Psoas muscle (tissue), 8 donors: ENCODE data around the gene PLG. TPM values are rescaled to one million over a fixed set of nuclear protein-coding genes. Genes with fewer than 3 reads are reported as not detected.
A peak's percentile ranks its signal among the peaks of the same experiment; 100 is the strongest.

Source experiments
- ATAC-seq, 4 donors: fragments of 200-7000 bp; cut with Tn5 transposase; one replicate each; pipeline ENCODE4 v1.9.1; 2020; ENCODE audit warnings: moderate library complexity in 3 of 4, mild to moderate bottlenecking in 2 of 4
- DNase-seq, 2 donors: peaks; one replicate each; pipeline ENCODE4 v3.0.0-alpha.2; 2020
- H3K27ac ChIP-seq: fragments of 200-600 bp; one replicate; pipeline ENCODE4 v1.8.0; 2022
- H3K27me3 ChIP-seq, 3 donors: fragments of 200-600 bp in 1 of 3; one replicate each; pipeline versions ENCODE4 v1.6.1 to v1.8.0; 2013 to 2022; ENCODE audit warnings: low read length in 2 of 3, mild to moderate bottlenecking in 2 of 3, moderate library complexity in 1 of 3; ENCODE audit not compliant: insufficient read depth in 3 of 3
- H3K36me3 ChIP-seq, 2 donors: fragments of 200-600 bp in 1 of 2; one replicate each; pipeline versions ENCODE4 v1.6.1 to v1.8.0; 2013 to 2022; ENCODE audit warnings: low read depth in 1 of 2, mild to moderate bottlenecking in 1 of 2, moderate library complexity in 1 of 2; ENCODE audit not compliant: insufficient read depth in 1 of 2
- H3K4me1 ChIP-seq: fragments of 200-600 bp; one replicate; pipeline ENCODE4 v1.8.0; 2022
- H3K4me3 ChIP-seq: fragments of 200-600 bp; one replicate; pipeline ENCODE4 v1.8.0; 2022; ENCODE audit warnings: mild to moderate bottlenecking
- H3K9me3 ChIP-seq: fragments of 200-600 bp; one replicate; pipeline ENCODE4 v1.8.0; 2022
- whole genome bisulfite sequencing, 3 donors: extraction: QIAGEN DNeasy Blood & Tissue Kit; methylation state at CpG; one replicate each; pipeline versions ENCODE4 v1.1.6 to v1.1.7; 2013; 5-methylcytosine and 5-hydroxymethylcytosine counted together
- intact Hi-C, 2 donors: fragments of 100-400 bp; cut with DNase I; formaldehyde crosslinking; loops; one replicate each; pipeline versions ENCODE4 v1.11.0 to v1.14.2; 2022
- polyA plus RNA-seq, 3 donors: library from polyadenylated mRNA; stranded (reverse); fragments of 200-250 nt; gene quantifications; one replicate each; pipeline ENCODE4 v1.2.3, GENCODE V29; 2013
- total RNA-seq, 4 donors: library from RNA; stranded (reverse); fragmentation: NEBNext Ultra II Directional in 2 of 4; extraction: Animal tissue kit (Norgen Biotek cat#: 25700) in 2 of 4; gene quantifications; one replicate each; pipeline versions ENCODE4 v1.2.1 to v1.2.4, GENCODE V29; 2021 to 2023
- TF ChIP-seq, protein P1 (sequence below): fragments of 200-600 bp; IDR thresholded peaks from one replicate; pipeline ENCODE4 v1.8.0; 2022; ENCODE audit warnings: antibody characterized with exemption
- donor health status: healthy with polysubstance abuse.
- donor health status: DM: no; HTN: no; CAD: no; lungs with moderate emphysema.
- donor health status: Bipolar disorder and iron deficiency.
- donor health status: healthy.
- donor health status: DM: yes; HTN: yes; CAD: no.
- donor health status: DM: no; HTN: no; CAD: no.
- donor health status: DM: no; HTN: no; CAD: no.
- donor health status: DM: yes; HTN: yes; CAD: no.

The PLG gene
- total and polyA plus RNA-seq, 7 donors, result 0.20 to 0.64 TPM; not detected in 5

DNA sequence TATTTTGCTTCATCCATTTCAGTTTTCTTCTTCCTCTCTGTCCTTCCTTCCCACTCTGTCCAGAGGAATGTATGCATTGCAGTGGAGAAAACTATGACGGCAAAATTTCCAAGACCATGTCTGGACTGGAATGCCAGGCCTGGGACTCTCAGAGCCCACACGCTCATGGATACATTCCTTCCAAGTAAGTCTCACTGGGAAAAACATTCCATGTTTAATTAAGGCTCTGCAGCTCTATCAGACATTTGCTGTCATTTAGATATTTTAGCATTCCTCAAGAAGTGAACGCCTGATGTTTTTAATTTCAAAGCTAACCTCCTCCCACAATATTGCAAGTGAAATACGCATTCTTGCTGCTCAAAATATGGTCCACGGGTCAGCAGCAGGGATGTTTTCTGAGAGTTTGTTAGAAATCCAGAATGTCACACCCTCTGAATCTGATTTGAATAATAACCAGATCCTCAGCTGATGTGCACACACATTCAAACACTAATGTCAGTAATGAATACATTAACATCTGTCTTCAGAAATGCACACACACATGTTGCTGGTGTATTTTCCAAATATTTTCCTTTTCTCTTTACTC, 12.8 kb downstream of the PLG start:
- no peaks in the 10 kb centered on the region for H3K4me1 ChIP-seq
- WGBS, 3 donors, result 35 to 42% (median 36%) methylated on average over 5 of the region's 5 CpGs

DNA sequence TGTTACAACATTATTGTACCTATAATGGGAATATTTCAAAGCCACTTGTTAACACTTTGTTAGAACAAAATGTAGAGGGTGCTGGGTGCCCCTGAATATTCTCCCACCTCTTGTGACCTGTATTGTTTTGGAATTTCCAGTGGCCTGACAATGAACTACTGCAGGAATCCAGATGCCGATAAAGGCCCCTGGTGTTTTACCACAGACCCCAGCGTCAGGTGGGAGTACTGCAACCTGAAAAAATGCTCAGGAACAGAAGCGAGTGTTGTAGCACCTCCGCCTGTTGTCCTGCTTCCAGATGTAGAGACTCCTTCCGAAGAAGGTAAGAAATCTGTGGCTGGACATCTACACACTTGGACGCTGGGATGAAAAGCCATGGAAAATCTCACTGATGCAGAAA, 28.9 kb downstream of the PLG start:
- Histone ChIP-seq H3K27me3 (no peaks in the 10 kb centered on the region), H3K27ac (no peak overlapping the region), H3K9me3 (no peaks in the 10 kb centered on the region), H3K36me3 (no peaks in the 10 kb centered on the region), H3K4me3 (no peak overlapping the region), H3K4me1 (no peaks in the 10 kb centered on the region)
- no peak for DNase-seq
- no peak for ATAC-seq
- WGBS, 3 donors, result 59 to 61% (median 60%) methylated on average over 6 of the region's 6 CpGs
- intact Hi-C loops, result no loop called here
- TF ChIP-seq, protein P1, sequence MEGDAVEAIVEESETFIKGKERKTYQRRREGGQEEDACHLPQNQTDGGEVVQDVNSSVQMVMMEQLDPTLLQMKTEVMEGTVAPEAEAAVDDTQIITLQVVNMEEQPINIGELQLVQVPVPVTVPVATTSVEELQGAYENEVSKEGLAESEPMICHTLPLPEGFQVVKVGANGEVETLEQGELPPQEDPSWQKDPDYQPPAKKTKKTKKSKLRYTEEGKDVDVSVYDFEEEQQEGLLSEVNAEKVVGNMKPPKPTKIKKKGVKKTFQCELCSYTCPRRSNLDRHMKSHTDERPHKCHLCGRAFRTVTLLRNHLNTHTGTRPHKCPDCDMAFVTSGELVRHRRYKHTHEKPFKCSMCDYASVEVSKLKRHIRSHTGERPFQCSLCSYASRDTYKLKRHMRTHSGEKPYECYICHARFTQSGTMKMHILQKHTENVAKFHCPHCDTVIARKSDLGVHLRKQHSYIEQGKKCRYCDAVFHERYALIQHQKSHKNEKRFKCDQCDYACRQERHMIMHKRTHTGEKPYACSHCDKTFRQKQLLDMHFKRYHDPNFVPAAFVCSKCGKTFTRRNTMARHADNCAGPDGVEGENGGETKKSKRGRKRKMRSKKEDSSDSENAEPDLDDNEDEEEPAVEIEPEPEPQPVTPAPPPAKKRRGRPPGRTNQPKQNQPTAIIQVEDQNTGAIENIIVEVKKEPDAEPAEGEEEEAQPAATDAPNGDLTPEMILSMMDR, result no peak

More for the DNA sequence above, 12.8 kb downstream of the PLG start:
- intact Hi-C loops, result no loop called here
- H3K4me3 ChIP-seq, result no peak overlapping the region
- TF ChIP-seq, protein P1, result no peak
- no peaks in the 10 kb centered on the region for H3K27me3 ChIP-seq
- no peaks in the 10 kb centered on the region for H3K9me3 ChIP-seq
- H3K36me3 ChIP-seq, result no peaks in the 10 kb centered on the region
- DNase-seq (no peak), ATAC-seq (no peak)
- H3K27ac ChIP-seq, result no peak overlapping the region

DNA sequence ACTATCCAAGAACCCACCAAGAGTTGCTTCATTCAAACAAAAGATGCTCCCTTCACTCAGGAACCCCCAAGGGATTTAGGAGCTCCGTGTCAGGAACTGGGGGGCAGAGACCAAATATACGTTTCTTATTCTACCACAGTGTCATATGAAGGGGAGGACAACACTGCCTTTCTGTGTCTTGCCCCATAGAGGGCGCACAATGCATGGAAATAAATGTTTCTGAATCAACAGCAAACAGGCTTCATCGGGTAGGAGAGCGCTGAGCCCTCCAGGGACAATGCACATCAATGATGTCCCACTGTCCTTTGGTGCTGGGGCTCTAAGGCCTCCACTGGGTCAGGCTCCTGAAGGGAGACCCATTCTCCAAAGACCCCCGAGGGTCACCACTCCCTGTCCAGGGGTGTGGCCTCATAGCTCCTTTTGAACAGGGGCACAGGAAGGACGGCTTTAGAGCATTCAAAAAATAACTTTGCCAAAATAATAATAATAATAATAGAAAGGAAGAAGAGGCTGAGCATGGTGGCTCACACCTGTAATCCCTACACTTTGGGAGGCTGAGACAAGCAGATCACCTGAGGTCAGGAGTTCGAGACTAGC, 31.1 kb downstream of the PLG start:
- ATAC-seq, result no peak
- H3K4me1 ChIP-seq, result no peaks in the 10 kb centered on the region
- DNase-seq, result no peak
- H3K4me3 ChIP-seq, result no peak overlapping the region
- intact Hi-C loops, result no loop called here
- no peaks in the 10 kb centered on the region for H3K36me3 ChIP-seq
- H3K27ac ChIP-seq, result no peak overlapping the region
- no peaks in the 10 kb centered on the region for H3K27me3 ChIP-seq
- 28 to 32% (median 30%) methylated on average over 8 of the region's 8 CpGs for WGBS, 3 donors
- H3K9me3 ChIP-seq, result no peaks in the 10 kb centered on the region
- TF ChIP-seq, protein P1, result peak; percentile 24

DNA sequence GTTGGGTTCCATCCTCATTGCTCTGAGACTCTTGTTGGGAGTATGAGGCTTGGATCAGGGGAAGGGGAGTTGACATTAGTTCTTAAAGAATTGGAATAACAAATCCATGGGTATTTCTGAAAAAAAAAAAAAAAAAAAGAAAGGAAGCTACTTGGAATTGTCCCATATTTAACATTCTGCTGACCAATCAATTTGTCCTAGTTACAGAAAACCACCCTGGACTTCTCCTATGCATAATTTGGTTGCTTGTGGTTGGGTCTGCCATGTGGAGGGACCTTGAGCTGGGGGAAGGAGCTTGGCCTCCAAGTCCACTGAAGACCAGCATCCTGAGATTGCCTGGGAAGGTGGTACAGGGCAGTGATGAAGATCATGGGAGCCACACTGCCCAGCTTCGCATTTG, 32.6 kb downstream of the PLG start:
- H3K27ac ChIP-seq, result no peak overlapping the region
- H3K9me3 ChIP-seq, result no peaks in the 10 kb centered on the region
- TF ChIP-seq, protein P1, result no peak
- WGBS, 3 donors, result 92 to 100% (median 93%) methylated on average over 1 of the region's 1 CpG
- intact Hi-C loops, result no loop called here
- H3K4me3 ChIP-seq, result no peak overlapping the region
- no peaks in the 10 kb centered on the region for H3K4me1 ChIP-seq
- H3K27me3 ChIP-seq, result no peaks in the 10 kb centered on the region
- ATAC-seq (no peak), DNase-seq (no peak)
- no peaks in the 10 kb centered on the region for H3K36me3 ChIP-seq

DNA sequence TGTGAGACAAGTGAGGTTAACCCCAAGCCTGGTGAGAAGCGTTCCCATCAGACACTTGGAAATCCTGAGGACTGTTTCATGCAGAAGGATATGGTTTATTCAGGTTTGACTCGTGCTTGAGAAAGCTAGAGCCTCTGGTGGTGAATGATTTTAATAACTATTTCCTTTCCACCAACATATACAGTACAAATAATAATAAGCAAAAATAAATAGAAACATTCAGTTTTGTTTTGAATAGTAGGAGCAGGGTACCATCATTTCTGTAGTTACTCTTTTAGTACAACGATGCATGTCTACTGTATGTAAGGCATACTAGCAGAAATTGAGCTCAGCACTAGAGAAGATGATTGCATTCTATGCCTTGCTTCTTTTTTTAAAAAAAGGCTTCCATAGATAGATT, 33.5 kb downstream of the PLG start:
- Histone ChIP-seq H3K4me1 (no peaks in the 10 kb centered on the region), H3K4me3 (no peak overlapping the region), H3K36me3 (no peaks in the 10 kb centered on the region), H3K27me3 (no peaks in the 10 kb centered on the region), H3K27ac (no peak overlapping the region), H3K9me3 (no peaks in the 10 kb centered on the region)
- TF ChIP-seq, protein P1, result no peak
- ATAC-seq (no peak), DNase-seq (no peak)
- 71 to 87% (median 77%) methylated on average over 3 of the region's 3 CpGs for WGBS, 3 donors
- intact Hi-C loops, result no loop called here
